ENCODE measurements around the gene METTL13.

GRCh38 chr1:171834821-171835220, 53.4 kb downstream of the METTL13 start:
- TF ChIP-seq CTCF (IDR thresholded peaks at IDR 0.05), result no peak
- no peak for TF ChIP-seq POLR2A (IDR thresholded peaks at IDR 0.05)
